Measurements from ENCODE around the gene CUBN.
A peak's percentile ranks its signal among the peaks of the same experiment; 100 is the strongest.

DNA sequence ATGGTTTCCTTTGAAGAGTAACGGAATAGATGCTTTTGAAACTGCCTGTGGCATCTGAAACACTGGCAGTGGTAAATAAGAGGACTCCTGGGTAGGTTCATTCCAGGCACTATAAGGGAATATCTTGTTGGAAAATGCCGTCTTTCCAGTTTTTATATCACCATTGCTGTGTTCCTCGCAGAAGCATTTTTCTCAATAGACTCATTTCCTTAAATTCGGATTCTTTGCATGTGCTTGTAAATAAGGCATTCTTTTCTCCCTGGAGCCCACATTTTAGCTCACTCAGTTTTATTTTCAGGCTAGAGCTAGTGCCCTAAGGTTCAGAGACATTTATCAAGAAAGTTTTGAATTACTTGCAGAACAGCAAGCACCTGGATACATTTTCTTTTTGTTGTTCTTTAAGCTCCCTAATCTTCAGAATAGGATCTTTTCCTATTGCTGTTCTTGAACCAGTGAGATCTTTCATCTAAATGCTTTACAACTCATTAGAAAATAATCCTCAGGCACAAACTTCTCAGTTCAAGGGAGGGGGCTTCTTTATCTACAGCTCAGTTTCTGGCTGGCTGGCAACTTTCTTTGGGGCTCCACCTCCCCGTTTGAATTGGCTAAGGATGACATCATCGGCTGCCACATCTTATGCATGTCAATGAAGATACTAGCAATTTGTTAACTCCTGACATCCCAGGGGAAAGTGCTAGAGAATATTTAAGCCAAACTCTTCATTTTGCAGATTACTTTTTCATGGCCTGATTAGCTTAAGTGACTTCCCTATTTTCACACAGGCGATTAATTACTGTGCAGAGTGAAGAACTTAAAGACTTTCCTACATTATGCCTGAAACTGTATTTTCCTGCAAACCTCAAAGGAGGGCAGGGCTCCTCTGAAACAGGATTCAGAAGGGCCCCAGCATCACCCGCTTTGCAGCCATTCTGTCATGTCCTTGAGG is 178.7 kb downstream of the CUBN start:
- TF ChIP-seq, protein P1, sequence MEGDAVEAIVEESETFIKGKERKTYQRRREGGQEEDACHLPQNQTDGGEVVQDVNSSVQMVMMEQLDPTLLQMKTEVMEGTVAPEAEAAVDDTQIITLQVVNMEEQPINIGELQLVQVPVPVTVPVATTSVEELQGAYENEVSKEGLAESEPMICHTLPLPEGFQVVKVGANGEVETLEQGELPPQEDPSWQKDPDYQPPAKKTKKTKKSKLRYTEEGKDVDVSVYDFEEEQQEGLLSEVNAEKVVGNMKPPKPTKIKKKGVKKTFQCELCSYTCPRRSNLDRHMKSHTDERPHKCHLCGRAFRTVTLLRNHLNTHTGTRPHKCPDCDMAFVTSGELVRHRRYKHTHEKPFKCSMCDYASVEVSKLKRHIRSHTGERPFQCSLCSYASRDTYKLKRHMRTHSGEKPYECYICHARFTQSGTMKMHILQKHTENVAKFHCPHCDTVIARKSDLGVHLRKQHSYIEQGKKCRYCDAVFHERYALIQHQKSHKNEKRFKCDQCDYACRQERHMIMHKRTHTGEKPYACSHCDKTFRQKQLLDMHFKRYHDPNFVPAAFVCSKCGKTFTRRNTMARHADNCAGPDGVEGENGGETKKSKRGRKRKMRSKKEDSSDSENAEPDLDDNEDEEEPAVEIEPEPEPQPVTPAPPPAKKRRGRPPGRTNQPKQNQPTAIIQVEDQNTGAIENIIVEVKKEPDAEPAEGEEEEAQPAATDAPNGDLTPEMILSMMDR (IDR thresholded peaks at IDR 0.05; ENCODE audit: insufficient read depth, low read length), result no peak
- TF ChIP-seq POLR2AphosphoS5 (IDR thresholded peaks at IDR 0.05; ENCODE audit: low read depth) (no peak), SPI1 (IDR thresholded peaks at IDR 0.05; ENCODE audit: borderline replicate concordance, low read depth) (peak; percentile 43; the same call in 1 of the 2 replicates)
- TF ChIP-seq, protein P2, sequence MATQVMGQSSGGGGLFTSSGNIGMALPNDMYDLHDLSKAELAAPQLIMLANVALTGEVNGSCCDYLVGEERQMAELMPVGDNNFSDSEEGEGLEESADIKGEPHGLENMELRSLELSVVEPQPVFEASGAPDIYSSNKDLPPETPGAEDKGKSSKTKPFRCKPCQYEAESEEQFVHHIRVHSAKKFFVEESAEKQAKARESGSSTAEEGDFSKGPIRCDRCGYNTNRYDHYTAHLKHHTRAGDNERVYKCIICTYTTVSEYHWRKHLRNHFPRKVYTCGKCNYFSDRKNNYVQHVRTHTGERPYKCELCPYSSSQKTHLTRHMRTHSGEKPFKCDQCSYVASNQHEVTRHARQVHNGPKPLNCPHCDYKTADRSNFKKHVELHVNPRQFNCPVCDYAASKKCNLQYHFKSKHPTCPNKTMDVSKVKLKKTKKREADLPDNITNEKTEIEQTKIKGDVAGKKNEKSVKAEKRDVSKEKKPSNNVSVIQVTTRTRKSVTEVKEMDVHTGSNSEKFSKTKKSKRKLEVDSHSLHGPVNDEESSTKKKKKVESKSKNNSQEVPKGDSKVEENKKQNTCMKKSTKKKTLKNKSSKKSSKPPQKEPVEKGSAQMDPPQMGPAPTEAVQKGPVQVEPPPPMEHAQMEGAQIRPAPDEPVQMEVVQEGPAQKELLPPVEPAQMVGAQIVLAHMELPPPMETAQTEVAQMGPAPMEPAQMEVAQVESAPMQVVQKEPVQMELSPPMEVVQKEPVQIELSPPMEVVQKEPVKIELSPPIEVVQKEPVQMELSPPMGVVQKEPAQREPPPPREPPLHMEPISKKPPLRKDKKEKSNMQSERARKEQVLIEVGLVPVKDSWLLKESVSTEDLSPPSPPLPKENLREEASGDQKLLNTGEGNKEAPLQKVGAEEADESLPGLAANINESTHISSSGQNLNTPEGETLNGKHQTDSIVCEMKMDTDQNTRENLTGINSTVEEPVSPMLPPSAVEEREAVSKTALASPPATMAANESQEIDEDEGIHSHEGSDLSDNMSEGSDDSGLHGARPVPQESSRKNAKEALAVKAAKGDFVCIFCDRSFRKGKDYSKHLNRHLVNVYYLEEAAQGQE (IDR thresholded peaks at IDR 0.05; ENCODE audit: insufficient replicate concordance, low read depth), result no peak
